ENCODE measurements around the gene TSGA10IP.

Gene TSGA10IP

GRCh38 chr11:65911682-65912568 is 33.4 kb upstream of the TSGA10IP start:
- Mint-ChIP-seq H3K27me3 (peaks cover 13 to 18% of the 10 kb centered on the region in 2 donors), H3K4me1 (ENCODE audit: low read depth in 2 of 2) (peaks cover 20 to 26% of the 10 kb centered on the region in 2 donors), H3K27ac (no peak overlapping the region), H3K9me3 (no peaks in the 10 kb centered on the region), H3K4me3 (no peak overlapping the region), H3K36me3 (ENCODE audit: insufficient read depth) (peaks cover under 1% of the 10 kb centered on the region)
- DNase-seq (no peak), ATAC-seq (replicated peaks) (no peak)

- Mint-ChIP-seq H3K9me3 (no peaks in the 10 kb centered on the region), H3K27ac (no peak overlapping the region), H3K36me3 (ENCODE audit: insufficient read depth) (peaks cover 5% of the 10 kb centered on the region), H3K4me1 (ENCODE audit: low read depth in 2 of 2) (peaks cover 24 to 31% of the 10 kb centered on the region in 2 donors), H3K4me3 (no peak overlapping the region), H3K27me3 (peaks cover 13 to 18% of the 10 kb centered on the region in 2 donors)
- DNase-seq: no peak
- ATAC-seq (replicated peaks): no peak
Observed at GRCh38 chr11:65912845-65913244, 32.4 kb upstream of the TSGA10IP start.

GRCh38 chr11:65915101-65915820 is 30.0 kb upstream of the TSGA10IP start:
- Mint-ChIP-seq H3K36me3 (ENCODE audit: insufficient read depth) (peaks cover 26% of the 10 kb centered on the region), H3K4me1 (ENCODE audit: low read depth in 2 of 2) (peaks cover 29 to 31% of the 10 kb centered on the region in 2 donors), H3K27me3 (peaks cover 6 to 9% of the 10 kb centered on the region in 2 donors), H3K4me3 (no peak overlapping the region), H3K27ac (peak overlapping the region; percentile 49 to 81), H3K9me3 (no peaks in the 10 kb centered on the region)
- ATAC-seq (replicated peaks) (no peak), DNase-seq (no peak)

- H3K9me3 Mint-ChIP-seq: no peaks in the 10 kb centered on the region
- peak overlapping the region in 1 of 2 donors; percentile 81 for H3K27ac Mint-ChIP-seq
- H3K4me1 Mint-ChIP-seq (ENCODE audit: low read depth in 2 of 2): peaks cover 31 to 32% of the 10 kb centered on the region in 2 donors
- no peak overlapping the region for H3K4me3 Mint-ChIP-seq
- peaks cover 6 to 9% of the 10 kb centered on the region in 2 donors for H3K27me3 Mint-ChIP-seq
- peaks cover 26% of the 10 kb centered on the region for H3K36me3 Mint-ChIP-seq (ENCODE audit: insufficient read depth)
- DNase-seq: no peak
- ATAC-seq (replicated peaks): no peak
Observed at GRCh38 chr11:65915821-65916251, 29.4 kb upstream of the TSGA10IP start.

GRCh38 chr11:65916391-65916790 is 28.9 kb upstream of the TSGA10IP start:
- H3K9me3 Mint-ChIP-seq: no peaks in the 10 kb centered on the region
- H3K4me1 Mint-ChIP-seq (ENCODE audit: low read depth in 2 of 2): peaks cover 31 to 32% of the 10 kb centered on the region in 2 donors
- DNase-seq: no peak
- no peak for ATAC-seq (replicated peaks)
- peak overlapping the region; percentile 91 to 92 for H3K4me3 Mint-ChIP-seq
- peak overlapping the region in 1 of 2 donors; percentile 81 for H3K27ac Mint-ChIP-seq
- peaks cover 31% of the 10 kb centered on the region for H3K36me3 Mint-ChIP-seq (ENCODE audit: insufficient read depth)
- H3K27me3 Mint-ChIP-seq: peaks cover 5 to 7% of the 10 kb centered on the region in 2 donors

- DNase-seq: no peak
- no peak for ATAC-seq (replicated peaks)
- Mint-ChIP-seq H3K27ac (peak overlapping the region; percentile 56 to 81), H3K4me1 (ENCODE audit: low read depth in 2 of 2) (peaks cover 33% of the 10 kb centered on the region in 2 donors), H3K4me3 (peak overlapping the region; percentile 91 to 92), H3K36me3 (ENCODE audit: insufficient read depth) (peaks cover 38% of the 10 kb centered on the region), H3K9me3 (no peaks in the 10 kb centered on the region), H3K27me3 (peaks cover 0 to under 1% of the 10 kb centered on the region in 2 donors)
Observed at GRCh38 chr11:65917077-65917433, 28.2 kb upstream of the TSGA10IP start.

GRCh38 chr11:65917434-65918210 is 27.7 kb upstream of the TSGA10IP start:
- DNase-seq: no peak
- Mint-ChIP-seq H3K27ac (peak overlapping the region; percentile 56 to 81), H3K27me3 (no peaks in the 10 kb centered on the region), H3K9me3 (no peaks in the 10 kb centered on the region), H3K36me3 (ENCODE audit: insufficient read depth) (peaks cover 44% of the 10 kb centered on the region), H3K4me3 (peak overlapping the region; percentile 91 to 92), H3K4me1 (ENCODE audit: low read depth in 2 of 2) (peaks cover 33 to 38% of the 10 kb centered on the region in 2 donors)
- ATAC-seq (replicated peaks): no peak

GRCh38 chr11:65918211-65919140 is 26.8 kb upstream of the TSGA10IP start, which contains the start of gene C11orf68:
TSS of gene C11orf68 (minus strand) at chr11:65919062. CDS start at chr11:65919031, 31 bp downstream.
- H3K4me1 Mint-ChIP-seq (ENCODE audit: low read depth in 2 of 2): peaks cover 33 to 38% of the 10 kb centered on the region in 2 donors
- DNase-seq: peak in 2 of 3 experiments; percentile 22 to 37
- no peaks in the 10 kb centered on the region for H3K27me3 Mint-ChIP-seq
- peak within 1 kb of the TSS; percentile 90 for H3K27ac Mint-ChIP-seq
- H3K9me3 Mint-ChIP-seq: no peaks in the 10 kb centered on the region
- peak; percentile 67 for ATAC-seq (replicated peaks)
- peak within 1 kb of the TSS; percentile 91 to 92 for H3K4me3 Mint-ChIP-seq
- H3K36me3 Mint-ChIP-seq (ENCODE audit: insufficient read depth): peaks cover 49% of the 10 kb centered on the region

DNA sequence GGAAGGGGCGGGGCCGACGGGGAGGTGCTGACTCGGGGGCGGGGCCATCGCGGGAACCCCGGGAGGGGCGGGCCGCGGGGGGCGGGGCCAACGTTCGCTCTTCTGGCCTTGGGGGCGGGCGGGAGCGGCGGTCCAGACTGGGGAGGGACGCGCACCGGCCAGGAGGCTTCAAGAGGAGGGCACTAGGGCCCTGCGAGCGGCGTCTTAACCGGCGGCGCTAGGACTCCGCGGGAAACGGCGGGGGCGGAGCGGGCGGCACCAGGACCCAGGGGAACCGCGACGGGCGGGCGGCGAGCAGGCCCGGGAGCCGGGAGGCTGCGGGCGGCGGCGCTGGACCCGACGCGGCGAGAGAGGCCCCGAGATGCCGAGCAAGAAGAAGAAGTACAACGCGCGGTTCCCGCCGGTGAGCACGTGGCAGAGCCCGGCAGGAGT is 26.1 kb upstream of the TSGA10IP start, which contains the start of gene DRAP1:
TSS of gene DRAP1 (plus strand) at position 286 of the 432 bp plus-strand sequence. CDS start at position 362, 76 bp downstream.
- Mint-ChIP-seq H3K4me1 (ENCODE audit: low read depth in 2 of 2) (peaks cover 33 to 38% of the 10 kb centered on the region in 2 donors), H3K4me3 (peak within 1 kb of the TSS; percentile 91 to 92), H3K27me3 (no peaks in the 10 kb centered on the region), H3K9me3 (no peaks in the 10 kb centered on the region), H3K27ac (peak within 1 kb of the TSS; percentile 90), H3K36me3 (ENCODE audit: insufficient read depth) (peaks cover 52% of the 10 kb centered on the region)
- ATAC-seq (replicated peaks): peak; percentile 89
- DNase-seq: peak; percentile 95 to 97 (median 96)

DNA sequence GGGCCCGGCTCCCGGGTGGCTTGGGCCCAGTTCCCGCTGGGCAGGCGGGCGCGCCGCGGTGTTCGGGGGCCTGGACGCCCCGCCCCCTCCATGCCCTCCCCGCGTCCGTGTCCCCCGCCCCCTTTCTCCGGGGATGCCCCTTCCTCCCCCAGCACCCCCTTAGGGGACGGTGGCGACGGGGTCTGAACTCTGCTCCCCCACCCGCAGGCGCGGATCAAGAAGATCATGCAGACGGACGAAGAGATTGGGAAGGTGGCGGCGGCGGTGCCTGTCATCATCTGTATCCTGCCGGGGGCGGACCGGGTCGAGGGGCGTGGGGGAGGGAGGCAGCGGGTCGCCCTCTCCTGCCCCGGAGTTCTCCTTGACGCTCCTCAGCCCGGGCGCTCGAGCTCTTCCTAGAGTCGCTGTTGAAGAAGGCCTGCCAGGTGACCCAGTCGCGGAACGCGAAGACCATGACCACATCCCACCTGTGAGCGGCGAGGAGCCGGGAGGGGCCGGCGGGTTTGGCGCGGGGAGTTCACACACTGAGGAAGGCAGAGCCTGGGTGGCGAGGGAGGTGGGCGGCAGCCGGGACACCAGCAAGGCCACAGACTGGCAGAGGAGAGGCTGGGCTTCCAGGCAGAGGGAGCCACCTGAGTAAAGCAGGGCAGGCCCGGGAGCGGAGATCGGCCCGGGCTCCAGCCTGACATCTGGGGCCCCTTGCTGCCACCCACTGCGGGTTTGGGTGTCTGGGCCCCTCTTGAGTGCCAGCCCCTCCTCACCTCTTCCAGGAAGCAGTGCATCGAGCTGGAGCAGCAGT is 25.5 kb upstream of the TSGA10IP start:
- Mint-ChIP-seq H3K27me3 (no peaks in the 10 kb centered on the region), H3K27ac (peak overlapping the region; percentile 90), H3K36me3 (ENCODE audit: insufficient read depth) (peaks cover 52% of the 10 kb centered on the region), H3K4me3 (peak overlapping the region; percentile 91 to 92), H3K4me1 (ENCODE audit: low read depth in 2 of 2) (peaks cover 30 to 35% of the 10 kb centered on the region in 2 donors), H3K9me3 (no peaks in the 10 kb centered on the region)
- ATAC-seq (replicated peaks): peak; percentile 39
- DNase-seq: peak in 2 of 3 experiments; percentile 52 to 56

DNA sequence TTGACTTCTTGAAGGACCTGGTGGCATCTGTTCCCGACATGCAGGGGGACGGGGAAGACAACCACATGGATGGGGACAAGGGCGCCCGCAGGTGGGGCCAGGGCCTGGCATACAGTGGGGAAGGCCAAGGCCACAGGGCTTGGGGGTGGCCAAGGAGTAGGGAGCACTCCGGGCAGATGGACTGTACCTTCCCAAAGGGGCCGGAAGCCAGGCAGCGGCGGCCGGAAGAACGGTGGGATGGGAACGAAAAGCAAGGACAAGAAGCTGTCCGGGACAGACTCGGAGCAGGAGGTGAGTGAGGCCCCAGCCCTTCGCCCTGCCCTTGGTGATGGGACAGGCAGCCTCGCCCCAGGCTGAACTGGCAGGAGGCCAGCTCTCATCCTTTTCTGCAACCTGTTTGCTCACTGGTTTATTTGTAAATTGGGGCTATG is 24.9 kb upstream of the TSGA10IP start:
- Mint-ChIP-seq H3K27me3 (no peaks in the 10 kb centered on the region), H3K36me3 (ENCODE audit: insufficient read depth) (peaks cover 55% of the 10 kb centered on the region), H3K4me3 (peak overlapping the region; percentile 91 to 92), H3K27ac (peak overlapping the region; percentile 90), H3K4me1 (ENCODE audit: low read depth in 2 of 2) (peaks cover 25 to 28% of the 10 kb centered on the region in 2 donors), H3K9me3 (no peaks in the 10 kb centered on the region)
- ATAC-seq (replicated peaks) (no peak), DNase-seq (no peak)
